Stimulated activated naive CD4-positive, alpha-beta T cell treated with Interleukin-2 at 50 U/mL for 16 hours (primary cell): ENCODE results near the gene CCDC141.

Source experiments
- DNase-seq: peaks from one replicate; lab custom pipeline; 2025; lab: John Stamatoyannopoulos, UW

Gene CCDC141

DNA sequence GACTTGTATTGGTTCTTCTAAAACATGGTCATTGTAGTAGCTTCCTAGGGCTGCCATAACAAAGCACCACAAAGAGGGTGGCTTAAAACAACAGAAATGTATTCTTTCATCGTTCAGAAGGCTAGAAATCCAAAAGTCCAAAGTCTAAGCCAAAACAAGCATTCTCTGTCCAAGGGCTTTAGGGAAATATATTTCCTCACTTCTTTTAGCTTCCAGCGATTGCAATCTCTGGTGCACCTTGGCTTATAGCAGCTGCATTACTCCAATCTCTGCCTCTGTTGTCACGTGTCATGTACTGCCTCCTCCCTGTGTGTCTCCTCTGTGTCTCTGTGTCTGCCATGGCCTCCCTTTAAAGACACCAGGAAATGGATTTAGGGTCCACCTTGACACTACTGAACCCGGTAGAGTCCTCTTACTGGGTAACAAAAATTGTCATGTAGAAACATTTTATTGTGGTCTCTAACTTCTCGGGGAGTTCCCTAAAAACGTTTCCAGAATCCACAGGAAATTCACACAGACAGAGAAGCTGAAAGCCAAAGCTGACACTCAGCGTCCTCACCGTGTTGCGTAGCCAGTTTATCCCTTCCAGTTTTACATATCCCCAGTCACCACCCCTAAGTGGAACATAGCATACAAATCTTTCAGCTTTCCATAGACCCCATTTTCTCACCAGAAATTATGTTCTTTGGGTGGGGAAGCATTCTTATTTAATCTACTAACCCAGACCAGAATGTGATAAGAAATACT is 222.0 kb downstream of the CCDC141 start:
- no peak for DNase-seq

GRCh38 chr2:178827111-178827510 is 222.8 kb downstream of the CCDC141 start:
- DNase-seq: no peak

DNA sequence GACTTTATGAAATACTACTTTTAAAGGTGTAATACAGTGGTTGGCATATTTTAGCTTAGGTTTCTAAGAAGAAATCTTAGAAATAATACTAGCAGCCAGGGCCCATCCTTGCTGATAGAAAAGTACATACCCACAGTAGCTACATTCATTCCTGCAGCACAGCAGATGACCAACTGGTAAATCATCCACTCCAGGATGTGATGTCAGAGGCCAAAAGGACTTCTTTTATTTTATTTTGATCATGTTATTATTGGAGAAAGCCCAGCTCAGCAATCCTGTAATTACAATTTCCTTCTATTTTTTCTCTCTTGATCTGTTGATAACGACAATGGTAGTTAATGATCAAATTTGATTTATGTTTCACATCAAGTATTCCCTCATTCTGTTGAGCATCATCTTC is 224.8 kb downstream of the CCDC141 start:
- DNase-seq: no peak

- DNase-seq: no peak
Observed at GRCh38 chr2:178824181-178824580, 225.8 kb downstream of the CCDC141 start.

DNA sequence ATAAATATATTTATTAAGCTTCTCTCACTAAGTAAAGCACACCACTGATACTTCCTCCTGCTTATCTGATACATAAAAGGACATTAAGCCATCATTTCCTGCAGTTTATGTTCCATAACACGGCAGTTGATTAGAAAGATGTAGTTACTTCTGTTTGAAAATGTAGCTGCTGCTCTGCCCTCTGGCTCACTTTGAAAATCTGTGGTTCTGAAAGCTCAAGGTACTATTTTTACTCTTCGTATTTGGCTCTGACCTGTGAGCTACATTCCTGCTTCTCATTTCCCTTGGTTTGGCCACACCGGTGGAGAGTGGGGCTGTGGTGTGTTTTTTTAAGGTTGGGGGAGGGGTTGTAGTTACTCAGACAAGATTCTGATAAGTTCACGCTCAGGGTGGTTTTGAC is 229.9 kb downstream of the CCDC141 start:
- no peak for DNase-seq

GRCh38 chr2:178819147-178819875 is 230.6 kb downstream of the CCDC141 start:
- DNase-seq: no peak

- DNase-seq: no peak
Observed at GRCh38 chr2:178811901-178812300, 238.0 kb downstream of the CCDC141 start.

- no peak for DNase-seq
Observed at GRCh38 chr2:178811045-178811444, 238.9 kb downstream of the CCDC141 start.

DNA sequence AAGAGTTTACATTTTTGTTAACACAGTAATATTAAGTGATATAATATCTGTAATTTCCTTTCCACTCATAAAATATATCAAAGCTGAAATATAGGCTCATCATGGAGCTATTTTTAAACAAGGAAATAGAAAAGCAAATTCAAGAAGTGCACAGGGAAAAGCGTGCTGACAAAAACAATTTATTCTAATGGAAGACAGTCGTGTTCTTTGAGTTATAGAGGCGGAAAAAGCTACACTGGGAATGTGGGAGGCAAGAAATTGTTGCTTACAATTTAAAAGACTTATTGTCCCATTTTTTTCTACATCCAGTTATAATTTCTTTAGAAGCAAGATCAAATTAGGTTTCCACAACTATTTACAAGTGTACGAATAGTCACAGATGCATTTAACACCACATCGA is 239.5 kb downstream of the CCDC141 start:
- no peak for DNase-seq

DNA sequence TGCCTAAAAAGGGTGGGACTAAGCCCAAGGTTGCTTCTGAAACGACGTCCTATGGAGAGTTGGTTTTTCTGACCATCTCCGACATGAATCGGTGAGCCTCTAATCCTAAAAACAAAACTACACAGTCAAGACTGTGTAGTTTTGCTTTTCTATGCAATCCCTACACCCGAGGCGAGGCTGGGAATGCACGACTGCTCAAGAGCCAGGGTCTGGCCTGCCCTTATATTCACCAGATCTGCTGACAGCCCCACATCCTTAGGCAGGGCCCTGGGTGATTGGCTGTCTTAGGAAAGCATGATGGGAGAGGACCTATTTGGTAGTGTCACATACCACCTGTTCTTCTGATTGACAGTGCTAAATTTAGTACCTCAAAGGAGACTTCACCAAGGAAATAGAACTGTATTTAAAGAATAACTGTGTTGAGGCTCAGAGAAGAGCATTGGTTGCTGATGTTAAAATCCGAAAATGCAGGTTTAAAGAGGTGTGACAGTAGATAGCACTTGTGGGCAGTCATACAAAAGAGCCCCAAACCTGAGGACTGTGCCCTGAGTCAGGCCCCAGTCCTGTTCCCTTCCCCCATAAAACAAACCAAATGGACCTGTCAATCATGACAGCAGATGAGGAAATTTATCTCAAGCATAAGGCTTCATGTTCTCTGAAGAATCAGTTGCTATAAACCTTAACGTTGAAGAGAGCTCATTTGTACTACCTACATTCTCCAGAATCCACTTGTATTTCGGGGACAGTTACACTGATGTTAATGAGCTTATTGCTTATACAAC is 242.5 kb downstream of the CCDC141 start, which contains the start of gene TTN:
Gene TTN, minus strand, starts transcription at position 197 of the 782 bp plus-strand sequence. CDS start 2,781 bp downstream, outside the sequence.
- DNase-seq: no peak

DNA sequence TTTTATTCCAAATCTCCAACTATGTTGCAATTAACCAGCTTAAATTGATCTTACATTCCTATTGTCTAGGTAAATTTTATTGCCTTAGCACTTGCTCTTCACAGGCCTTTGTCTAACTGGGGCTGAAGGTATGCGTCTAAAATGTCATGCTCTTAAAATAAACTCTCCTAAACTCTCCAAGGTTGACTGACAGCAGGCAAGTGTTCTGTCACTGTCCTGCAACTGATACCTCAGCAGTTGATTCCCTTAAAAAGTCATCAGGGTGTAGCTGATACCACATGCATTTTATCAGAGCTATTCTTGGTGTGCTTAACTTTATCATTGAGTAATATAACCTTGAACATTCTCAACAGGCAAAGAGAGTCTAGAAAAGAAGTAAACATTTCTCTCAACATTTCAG is 243.4 kb downstream of the CCDC141 start:
- no peak for DNase-seq

DNA sequence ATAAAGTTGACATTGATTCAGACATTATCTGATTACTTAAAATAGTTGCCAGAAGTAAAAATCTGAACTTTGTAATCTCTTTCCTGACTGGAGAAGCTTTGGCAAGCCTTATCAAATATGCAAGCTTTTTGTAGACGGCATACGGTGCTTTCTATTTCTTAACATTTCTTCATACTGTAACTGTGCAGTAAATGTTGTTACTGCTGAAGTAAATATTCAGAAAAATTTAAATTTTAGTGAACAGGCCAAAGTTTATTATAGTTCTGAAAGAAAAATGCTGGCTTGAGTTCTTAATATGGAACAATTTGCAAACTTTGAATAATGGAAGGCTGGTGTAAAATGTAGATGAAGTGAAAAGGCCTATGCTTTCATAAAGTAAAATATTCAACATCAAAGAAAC is 244.5 kb downstream of the CCDC141 start:
- DNase-seq: no peak

DNA sequence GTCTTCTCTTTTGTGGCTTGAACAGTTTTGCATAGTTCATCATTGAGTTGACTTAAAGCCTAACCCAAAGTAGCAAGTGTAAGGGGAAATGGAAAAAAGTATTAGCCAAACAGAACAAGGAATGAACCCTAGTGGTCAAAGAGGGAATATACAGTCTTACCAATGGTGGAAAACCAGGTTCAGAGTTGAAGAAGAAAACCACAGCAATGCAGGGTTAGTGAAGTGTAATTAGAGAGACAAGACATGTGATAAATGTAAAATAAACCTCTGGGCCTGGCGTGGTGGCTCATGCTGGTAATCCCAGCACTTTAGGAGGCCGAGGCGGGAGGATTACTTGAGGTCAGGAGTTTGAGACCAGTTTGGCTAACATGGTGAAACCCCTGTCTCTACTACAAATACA is 245.1 kb downstream of the CCDC141 start:
- DNase-seq: no peak

GRCh38 chr2:178800510-178800909 is 249.4 kb downstream of the CCDC141 start:
- no peak for DNase-seq

DNA sequence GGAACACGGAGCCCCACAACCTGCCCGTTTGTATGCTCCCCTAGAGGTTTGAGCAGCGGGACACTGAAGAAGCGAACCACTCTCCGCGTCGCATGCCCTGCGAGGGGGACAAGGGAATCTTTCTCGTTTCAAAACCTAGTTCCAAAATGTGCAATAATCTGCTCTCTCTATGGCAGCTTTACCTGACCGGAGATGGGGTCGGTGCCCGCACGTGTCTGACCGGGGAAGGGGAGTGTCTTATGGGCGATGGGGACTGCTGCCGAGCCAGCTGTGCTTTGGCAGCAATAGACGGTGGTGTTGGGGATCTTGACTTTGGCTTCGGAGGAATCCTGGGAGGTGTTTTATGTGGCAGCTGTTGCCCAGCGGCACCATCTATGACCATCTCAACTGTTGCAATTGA is 250.6 kb downstream of the CCDC141 start:
- no peak for DNase-seq

DNA sequence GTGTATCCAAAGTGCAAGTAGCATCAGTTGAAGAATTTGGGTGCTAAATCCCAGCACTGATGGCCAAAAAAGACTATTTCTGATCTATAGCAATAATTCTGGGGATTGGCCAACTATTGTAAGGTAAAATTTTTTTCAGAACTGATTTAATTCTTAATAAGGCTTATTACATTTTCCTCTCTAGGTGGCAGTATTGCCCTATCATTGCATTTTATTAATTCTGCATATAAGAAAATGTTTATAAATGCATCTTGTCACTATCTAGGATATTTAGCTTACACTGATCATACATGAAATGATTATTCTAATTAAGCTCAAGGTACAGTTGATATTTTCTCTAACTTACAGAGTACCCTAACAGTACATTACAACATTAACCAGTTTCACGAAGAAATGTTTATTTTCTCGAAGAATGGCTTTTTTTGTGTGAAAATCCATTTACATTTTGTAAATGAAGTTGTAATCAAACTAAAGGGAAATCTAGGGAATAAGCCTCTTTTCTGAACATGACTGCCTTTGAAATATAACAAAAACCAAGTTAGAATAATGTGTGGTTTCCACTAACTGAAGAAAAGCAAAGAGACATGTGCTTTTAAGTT is 253.8 kb downstream of the CCDC141 start:
- no peak for DNase-seq

DNA sequence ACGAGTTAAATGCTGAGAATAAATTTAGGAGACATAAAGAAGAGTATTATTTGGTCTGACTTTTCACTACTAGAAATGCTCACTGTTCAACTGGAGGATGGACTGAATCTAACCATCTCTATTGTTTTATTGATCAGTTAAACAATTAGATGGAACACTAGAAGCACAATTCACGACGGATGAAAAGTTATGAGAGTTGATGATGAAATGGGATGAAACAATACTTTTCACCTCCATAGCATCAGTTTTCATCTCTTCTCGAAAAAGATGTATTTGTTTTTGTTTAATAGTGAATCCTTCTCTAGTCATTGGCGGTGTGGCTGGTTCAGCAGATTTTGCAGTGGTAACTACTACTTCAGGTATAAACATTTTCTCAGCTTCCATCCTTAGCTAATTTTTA is 262.0 kb downstream of the CCDC141 start:
- no peak for DNase-seq

DNA sequence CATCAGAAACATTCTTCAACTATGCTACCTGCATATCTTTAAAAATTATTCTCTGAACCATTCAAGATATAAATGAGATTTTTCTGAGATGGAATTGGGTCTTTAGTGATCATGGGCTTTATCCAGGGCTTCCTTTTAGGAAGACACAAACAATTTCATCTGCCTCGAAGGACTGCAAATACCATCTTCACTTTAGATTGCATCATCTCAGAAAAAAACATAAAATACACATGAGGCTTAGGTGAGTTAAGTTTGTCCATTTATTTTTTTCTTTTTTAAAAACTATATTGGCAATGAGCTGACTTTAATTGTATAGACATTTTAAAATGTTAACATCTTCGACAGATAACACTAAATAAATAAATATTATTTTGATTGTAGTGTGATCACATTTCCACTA is 262.8 kb downstream of the CCDC141 start:
- no peak for DNase-seq

GRCh38 chr2:178783889-178784288 is 266.0 kb downstream of the CCDC141 start:
- DNase-seq: no peak

GRCh38 chr2:178782236-178782635 is 267.7 kb downstream of the CCDC141 start:
- DNase-seq: no peak
